Suprapubic skin (tissue), 3 donors: ENCODE data around the gene DUSP6.

ENCODE experiments used
- EP300 ChIP-seq: sonication (generic); formaldehyde crosslinking; IDR thresholded peaks from one replicate; pipeline ENCODE4 v1.6.1; 2017; ENCODE audit warnings: antibody characterized with exemption
- TF ChIP-seq, protein P1 (sequence below), 2 donors: fragments of 200-600 bp in 1 of 2; fragments of 450-650 bp in 1 of 2; sonication (generic) in 1 of 2; IDR thresholded peaks; one replicate each; pipeline ENCODE4 v1.5.1; 2016 to 2019; ENCODE audit warnings: antibody characterized with exemption in 2 of 2, mild to moderate bottlenecking in 1 of 2, moderate library complexity in 1 of 2

DNA sequence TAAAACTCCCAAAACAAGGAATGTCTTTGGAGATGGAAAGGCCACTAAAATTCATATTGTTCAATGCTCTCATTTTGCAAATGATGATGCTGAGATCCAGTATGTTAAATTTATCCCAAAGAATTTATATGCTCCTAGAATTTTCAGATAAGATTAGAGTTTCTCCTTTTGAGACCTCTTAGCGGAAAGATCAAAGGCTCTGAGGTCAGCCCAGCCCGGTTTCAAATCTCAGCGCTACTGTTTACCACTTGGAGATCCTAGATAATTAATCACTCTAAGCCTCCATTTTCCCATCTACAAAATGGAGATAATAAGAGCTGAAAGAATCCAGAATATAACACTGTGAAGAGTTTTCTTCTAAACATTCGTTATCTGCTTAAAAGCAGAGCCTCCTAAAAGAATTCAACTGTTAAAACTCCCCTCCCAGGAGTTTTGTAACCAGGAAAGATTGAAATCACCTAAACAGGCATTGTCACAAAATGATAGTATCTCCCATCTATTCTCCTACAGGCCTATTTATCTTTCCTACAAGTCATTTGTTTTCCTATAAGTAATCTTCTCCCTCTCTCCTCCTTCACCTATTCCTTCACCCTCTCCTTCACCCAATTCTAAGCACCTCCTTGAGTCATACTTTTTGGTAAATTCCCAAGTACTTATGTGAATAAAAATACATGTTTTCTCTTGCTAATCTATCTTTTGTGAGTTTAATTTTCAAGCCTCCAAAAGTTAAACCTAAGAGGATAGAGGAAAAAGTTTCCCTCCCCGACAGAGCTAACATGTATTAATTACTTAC lies 16.7 kb downstream of the DUSP6 start:
- TF ChIP-seq EP300: no peak
- TF ChIP-seq, protein P1, sequence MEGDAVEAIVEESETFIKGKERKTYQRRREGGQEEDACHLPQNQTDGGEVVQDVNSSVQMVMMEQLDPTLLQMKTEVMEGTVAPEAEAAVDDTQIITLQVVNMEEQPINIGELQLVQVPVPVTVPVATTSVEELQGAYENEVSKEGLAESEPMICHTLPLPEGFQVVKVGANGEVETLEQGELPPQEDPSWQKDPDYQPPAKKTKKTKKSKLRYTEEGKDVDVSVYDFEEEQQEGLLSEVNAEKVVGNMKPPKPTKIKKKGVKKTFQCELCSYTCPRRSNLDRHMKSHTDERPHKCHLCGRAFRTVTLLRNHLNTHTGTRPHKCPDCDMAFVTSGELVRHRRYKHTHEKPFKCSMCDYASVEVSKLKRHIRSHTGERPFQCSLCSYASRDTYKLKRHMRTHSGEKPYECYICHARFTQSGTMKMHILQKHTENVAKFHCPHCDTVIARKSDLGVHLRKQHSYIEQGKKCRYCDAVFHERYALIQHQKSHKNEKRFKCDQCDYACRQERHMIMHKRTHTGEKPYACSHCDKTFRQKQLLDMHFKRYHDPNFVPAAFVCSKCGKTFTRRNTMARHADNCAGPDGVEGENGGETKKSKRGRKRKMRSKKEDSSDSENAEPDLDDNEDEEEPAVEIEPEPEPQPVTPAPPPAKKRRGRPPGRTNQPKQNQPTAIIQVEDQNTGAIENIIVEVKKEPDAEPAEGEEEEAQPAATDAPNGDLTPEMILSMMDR (IDR thresholded peaks at IDR 0.05): no peak
